IPS-15b (cell line): ENCODE data around the gene FCN3.
"Not testable (repeated sequence)": the region's sequence is repeated elsewhere in the genome, so short reads cannot be mapped to it uniquely, and the experiment has no call there.

Experiments used
- H3K27me3 ChIP-seq: one replicate; pipeline ENCODE4 v1.6.1; 2013; ENCODE audit warnings: low read length; ENCODE audit not compliant: control insufficient read depth, insufficient read depth
- H3K36me3 ChIP-seq: one replicate; pipeline ENCODE4 v1.6.1; 2013; ENCODE audit warnings: low read length; ENCODE audit not compliant: control insufficient read depth, insufficient read depth
- H3K4me1 ChIP-seq: one replicate; pipeline ENCODE4 v1.6.1; 2013; ENCODE audit warnings: mild to moderate bottlenecking, low read length; ENCODE audit not compliant: control insufficient read depth, insufficient read depth
- H3K4me3 ChIP-seq: one replicate; pipeline ENCODE4 v1.5.1; 2013; ENCODE audit warnings: low read depth, low read length
- H3K9ac ChIP-seq: one replicate; pipeline ENCODE4 v1.6.1; 2013; ENCODE audit warnings: low read depth, mild to moderate bottlenecking, low read length
- H3K9me3 ChIP-seq: one replicate; pipeline ENCODE4 v1.6.1; 2013; ENCODE audit warnings: mild to moderate bottlenecking, low read length; ENCODE audit not compliant: control insufficient read depth, insufficient read depth

Gene FCN3

GRCh38 chr1:27406791-27407190 is 32.2 kb upstream of the FCN3 start:
- H3K36me3 ChIP-seq = peaks cover 15% of the 10 kb centered on the region
- H3K9me3 ChIP-seq, H3K9ac ChIP-seq, H3K4me3 ChIP-seq, H3K27me3 ChIP-seq: not testable (repeated sequence)
- H3K4me1 ChIP-seq = peaks cover 20% of the 10 kb centered on the region

GRCh38 chr1:27406362-27406680 is 31.7 kb upstream of the FCN3 start:
- H3K9ac ChIP-seq = peak overlapping the region; percentile 24
- H3K4me3 ChIP-seq = no peak overlapping the region
- no peaks in the 10 kb centered on the region for H3K27me3 ChIP-seq
- H3K9me3 ChIP-seq = no peaks in the 10 kb centered on the region
- H3K36me3 ChIP-seq = peaks cover 14% of the 10 kb centered on the region
- H3K4me1 ChIP-seq = peaks cover 20% of the 10 kb centered on the region

- Histone ChIP-seq H3K9ac (peak overlapping the region; percentile 24), H3K4me1 (peaks cover 20% of the 10 kb centered on the region)
- H3K36me3 ChIP-seq = not testable (repeated sequence)
Observed at GRCh38 chr1:27405598-27406361, 31.2 kb upstream of the FCN3 start.

GRCh38 chr1:27405074-27405473 is 30.4 kb upstream of the FCN3 start:
- peaks cover 23% of the 10 kb centered on the region for H3K4me1 ChIP-seq
- H3K27me3 ChIP-seq = no peaks in the 10 kb centered on the region
- H3K9me3 ChIP-seq = no peaks in the 10 kb centered on the region
- H3K4me3 ChIP-seq = no peak overlapping the region
- H3K9ac ChIP-seq = peak overlapping the region; percentile 8
- H3K36me3 ChIP-seq = peaks cover 9% of the 10 kb centered on the region

More at GRCh38 chr1:27405598-27406361, 31.2 kb upstream of the FCN3 start:
- H3K4me3 ChIP-seq, H3K27me3 ChIP-seq, H3K9me3 ChIP-seq: not testable (repeated sequence)

- Histone ChIP-seq H3K4me1 (peaks cover 26% of the 10 kb centered on the region), H3K9ac (peak overlapping the region; percentile 54), H3K27me3 (no peaks in the 10 kb centered on the region), H3K9me3 (no peaks in the 10 kb centered on the region), H3K4me3 (no peak overlapping the region), H3K36me3 (peaks cover 4% of the 10 kb centered on the region)
Observed at GRCh38 chr1:27403931-27404330, 29.3 kb upstream of the FCN3 start.

- Histone ChIP-seq H3K36me3 (peaks cover 4% of the 10 kb centered on the region), H3K4me1 (peaks cover 29% of the 10 kb centered on the region), H3K9me3 (no peaks in the 10 kb centered on the region), H3K4me3 (no peak overlapping the region), H3K27me3 (no peaks in the 10 kb centered on the region), H3K9ac (peak overlapping the region; percentile 5)
Observed at GRCh38 chr1:27403065-27403726, 28.6 kb upstream of the FCN3 start.

GRCh38 chr1:27402349-27402754 is 27.7 kb upstream of the FCN3 start:
- Histone ChIP-seq H3K4me3 (no peak overlapping the region), H3K4me1 (peaks cover 33% of the 10 kb centered on the region), H3K36me3 (peaks cover 4% of the 10 kb centered on the region), H3K9ac (no peak overlapping the region), H3K27me3 (no peaks in the 10 kb centered on the region), H3K9me3 (no peaks in the 10 kb centered on the region)

- Histone ChIP-seq H3K9me3 (no peaks in the 10 kb centered on the region), H3K27me3 (no peaks in the 10 kb centered on the region), H3K36me3 (peaks cover 4% of the 10 kb centered on the region), H3K4me3 (no peak overlapping the region), H3K4me1 (peaks cover 29% of the 10 kb centered on the region), H3K9ac (no peak overlapping the region)
Observed at GRCh38 chr1:27400963-27401341, 26.3 kb upstream of the FCN3 start.

- Histone ChIP-seq H3K9ac (no peak overlapping the region), H3K9me3 (no peaks in the 10 kb centered on the region), H3K27me3 (no peaks in the 10 kb centered on the region), H3K4me1 (peaks cover 28% of the 10 kb centered on the region), H3K4me3 (no peak overlapping the region), H3K36me3 (peaks cover 4% of the 10 kb centered on the region)
Observed at GRCh38 chr1:27400082-27400962, 25.7 kb upstream of the FCN3 start.

- H3K9ac ChIP-seq = peak overlapping the region; percentile 16
- H3K36me3 ChIP-seq = peaks cover 7% of the 10 kb centered on the region
- H3K4me1 ChIP-seq = peaks cover 26% of the 10 kb centered on the region
- no peaks in the 10 kb centered on the region for H3K27me3 ChIP-seq
- peak overlapping the region; percentile 4 for H3K4me3 ChIP-seq
- no peaks in the 10 kb centered on the region for H3K9me3 ChIP-seq
Observed at GRCh38 chr1:27399251-27400025, 24.8 kb upstream of the FCN3 start.

- Histone ChIP-seq H3K9ac (peak overlapping the region; percentile 16), H3K4me3 (peak overlapping the region; percentile 4), H3K36me3 (peaks cover 13% of the 10 kb centered on the region), H3K9me3 (no peaks in the 10 kb centered on the region), H3K27me3 (no peaks in the 10 kb centered on the region), H3K4me1 (peaks cover 23% of the 10 kb centered on the region)
Observed at GRCh38 chr1:27398405-27399149, 24.0 kb upstream of the FCN3 start.
